A549 (cell line): ENCODE data around the gene PIGK. TPM values are rescaled to one million over a fixed set of nuclear protein-coding genes. Genes with fewer than 3 reads are reported as not detected.

Source experiments
- ATAC-seq, 2 experiments: fragments of 200-7000 bp in 1 of 2; fragments of >200 bp in 1 of 2; cut with Nextera tagmentation in 1 of 2; cut with Tn5 transposase in 1 of 2; 3 replicates each; pipeline versions ENCODE4 v1.8.0 to v1.9.1; 2018 to 2020; ENCODE audit warnings: mild to moderate bottlenecking in 1 of 2, moderate library complexity in 1 of 2
- CTCF ChIA-PET: fragments of 300-600 bp; sonication (Branson Sonifier 250); formaldehyde crosslinking; extraction: SDS; loops from one replicate; lab custom pipeline; 2021; ENCODE audit warnings: antibody characterized with exemption, inconsistent platforms; lab: Yijun Ruan, JAX
- POLR2A ChIA-PET: fragments of 350-600 bp; formaldehyde crosslinking; extraction: SDS; loops from one replicate; lab custom pipeline; 2021; ENCODE audit warnings: antibody characterized with exemption, inconsistent platforms; lab: Yijun Ruan, JAX
- DNase-seq, 2 experiments: peaks; one replicate each; pipeline versions ENCODE4 v3.0.0 to v3.0.0-alpha.2; 2011 to 2016; ENCODE audit warnings: low read depth in 1 of 2, low spot score in 1 of 2
- FAIRE-seq: peaks from 2 replicates; lab custom pipeline; 2011; peaks lifted over from hg19 to GRCh38; lab: Jason Lieb, UNC
- H3K27ac ChIP-seq, 2 experiments: fragments of >200 bp; sonication (Bioruptor Twin); formaldehyde crosslinking; 3 replicates each; pipeline ENCODE4 v1.5.1; 2016 to 2017
- H3K4me1 ChIP-seq: fragments of >200 bp; sonication (Bioruptor Twin); formaldehyde crosslinking; 3 replicates; pipeline ENCODE4 v1.6.1; 2016
- H3K4me2 ChIP-seq: fragments of >200 bp; sonication (Bioruptor Twin); formaldehyde crosslinking; 3 replicates; pipeline ENCODE4 v1.6.1; 2016
- H3K4me3 ChIP-seq: fragments of >200 bp; sonication (Bioruptor Twin); formaldehyde crosslinking; 3 replicates; pipeline ENCODE4 v1.5.1; 2016
- H3K9me3 ChIP-seq: fragments of >200 bp; sonication (Bioruptor Twin); formaldehyde crosslinking; 3 replicates; pipeline ENCODE4 v1.6.1; 2016
- CBX2 ChIP-seq: fragments of 200-600 bp; sonication (generic); IDR thresholded peaks from 2 replicates; pipeline ENCODE4 v1.6.1; 2016; ENCODE audit warnings: low read depth, mild to moderate bottlenecking, borderline replicate concordance
- CBX8 ChIP-seq: fragments of 200-600 bp; sonication (generic); IDR thresholded peaks from 2 replicates; pipeline ENCODE4 v1.6.1; 2016
- CHD2 ChIP-seq: fragments of 150-350 bp; IDR thresholded peaks from 2 replicates; pipeline ENCODE4 v1.6.1; 2014; ENCODE audit warnings: low read length; ENCODE audit not compliant: partially characterized antibody
- EHF ChIP-seq: fragments of 250-450 bp; sonication (Bioruptor Pico); IDR thresholded peaks from 2 replicates; pipeline ENCODE4 v1.5.0; 2020; ENCODE audit warnings: mild to moderate bottlenecking
- EHMT2 ChIP-seq: fragments of 200-600 bp; sonication (generic); IDR thresholded peaks from 2 replicates; pipeline ENCODE4 v1.6.1; 2016; ENCODE audit warnings: antibody characterized with exemption, low read depth, mild to moderate bottlenecking, moderate library complexity
- EP300 ChIP-seq, 2 experiments: fragments of >200 bp; sonication (Bioruptor Twin); formaldehyde crosslinking; IDR thresholded peaks; 2 replicates in 1 of 2; 3 replicates in 1 of 2; pipeline ENCODE4 v1.6.1; 2016 to 2017
- FOSL2 ChIP-seq, 2 experiments: fragments of 450-650 bp in 1 of 2; fragments of >200 bp in 1 of 2; sonication (Bioruptor Twin) in 1 of 2; formaldehyde crosslinking; IDR thresholded peaks; 2 replicates each; pipeline versions ENCODE4 v1.5.0 to v1.6.1; 2016 to 2020; ENCODE audit warnings: mild to moderate bottlenecking in 1 of 2, moderate library complexity in 1 of 2
- FOXS1 ChIP-seq: fragments of 250-450 bp; sonication (Bioruptor Pico); IDR thresholded peaks from 2 replicates; pipeline ENCODE4 v1.5.0; 2020; ENCODE audit warnings: mild to moderate bottlenecking, moderate library complexity
- GATA3 ChIP-seq: IDR thresholded peaks from 2 replicates; pipeline ENCODE4 v1.6.1; 2012; ENCODE audit warnings: borderline replicate concordance
- HEYL ChIP-seq: fragments of 250-450 bp; sonication (Bioruptor Pico); IDR thresholded peaks from 2 replicates; pipeline ENCODE4 v1.8.0; 2021; ENCODE audit warnings: mild to moderate bottlenecking, moderate library complexity
- KDM1A ChIP-seq: fragments of 200-600 bp; sonication (generic); IDR thresholded peaks from 2 replicates; pipeline ENCODE4 v1.6.1; 2016; ENCODE audit warnings: low read depth, mild to moderate bottlenecking
- KDM5A ChIP-seq: fragments of 200-600 bp; sonication (generic); IDR thresholded peaks from 2 replicates; pipeline ENCODE4 v1.6.1; 2016; ENCODE audit warnings: antibody characterized with exemption, mild to moderate bottlenecking
- MAZ ChIP-seq: fragments of 150-350 bp; IDR thresholded peaks from 2 replicates; pipeline ENCODE4 v1.6.1; 2014; ENCODE audit warnings: antibody characterized with exemption, low read depth, low read length, borderline replicate concordance
- NPAS2 ChIP-seq: fragments of 250-450 bp; sonication (Bioruptor Pico); IDR thresholded peaks from 2 replicates; pipeline ENCODE4 v1.8.0; 2022; ENCODE audit warnings: mild to moderate bottlenecking, moderate library complexity, borderline replicate concordance
- POLR2AphosphoS2 ChIP-seq: conservative IDR thresholded peaks from 2 replicates; pipeline ENCODE4 v1.6.1; 2012; ENCODE audit warnings: low read length, improper control_type of control experiment, inconsistent platforms
- RAD21 ChIP-seq, 2 experiments: fragments of >200 bp in 1 of 2; sonication (Bioruptor Twin) in 1 of 2; formaldehyde crosslinking in 1 of 2; IDR thresholded peaks in 1 of 2; conservative IDR thresholded peaks in 1 of 2; 2 replicates in 1 of 2; 3 replicates in 1 of 2; pipeline ENCODE4 v1.6.1; 2012 to 2018; ENCODE audit warnings: inconsistent platforms in 1 of 2
- RARB ChIP-seq: fragments of 250-450 bp; sonication (Bioruptor Pico); IDR thresholded peaks from 2 replicates; pipeline ENCODE4 v1.8.0; 2021; ENCODE audit warnings: mild to moderate bottlenecking, moderate library complexity
- RNF2 ChIP-seq: fragments of 200-600 bp; sonication (generic); IDR thresholded peaks from 2 replicates; pipeline ENCODE4 v1.6.1; 2016; ENCODE audit warnings: low read depth, mild to moderate bottlenecking, antibody characterized with exemption, moderate library complexity, borderline replicate concordance
- SMC3 ChIP-seq: fragments of >200 bp; sonication (Bioruptor Twin); formaldehyde crosslinking; IDR thresholded peaks from 3 replicates; pipeline ENCODE4 v1.6.1; 2018; ENCODE audit warnings: inconsistent platforms
- TP53 ChIP-seq: fragments of 250-450 bp; sonication (Bioruptor Pico); IDR thresholded peaks from 2 replicates; pipeline ENCODE4 v1.5.0; 2021; ENCODE audit warnings: mild to moderate bottlenecking, moderate library complexity
- WGBS: methylation state at CpG from one replicate; pipeline ENCODE4 v1.1.6; 2017; ENCODE audit errors: missing lambda C conversion rate; 5-methylcytosine and 5-hydroxymethylcytosine counted together
- polyA plus RNA-seq, 4 experiments: library from polyadenylated mRNA; depleted of rRNA in 3 of 4; stranded (reverse); fragments of >200 nt; fragmentation: RNase III in 1 of 4; extraction: RNeasy Plus Mini Kit Qiagen cat#74134 plus additional on column Dnase treatment in 1 of 4; gene quantifications; 2 replicates in 3 of 4; 3 replicates in 1 of 4; pipeline ENCODE4 v1.2.3, GENCODE V29; 2011 to 2017
- TF ChIP-seq, protein P1 (sequence below): fragments of 200-600 bp; sonication (generic); IDR thresholded peaks from 2 replicates; pipeline ENCODE4 v1.6.1; 2016; ENCODE audit warnings: antibody characterized with exemption, mild to moderate bottlenecking, moderate library complexity
- TF ChIP-seq, protein P2 (sequence below): IDR thresholded peaks from 2 replicates; pipeline ENCODE4 v1.6.1; 2012; ENCODE audit warnings: low read depth, borderline replicate concordance
- TF ChIP-seq, protein P3 (sequence below): IDR thresholded peaks from 2 replicates; pipeline ENCODE4 v1.6.1; 2012
- TF ChIP-seq, protein P4 (sequence below): IDR thresholded peaks from 2 replicates; pipeline ENCODE4 v1.6.1; 2012

Gene PIGK
- polyA plus RNA-seq, 2 of the 4 experiments (the other 2 are of a cell fraction), result 31.2 to 38.5 TPM

DNA sequence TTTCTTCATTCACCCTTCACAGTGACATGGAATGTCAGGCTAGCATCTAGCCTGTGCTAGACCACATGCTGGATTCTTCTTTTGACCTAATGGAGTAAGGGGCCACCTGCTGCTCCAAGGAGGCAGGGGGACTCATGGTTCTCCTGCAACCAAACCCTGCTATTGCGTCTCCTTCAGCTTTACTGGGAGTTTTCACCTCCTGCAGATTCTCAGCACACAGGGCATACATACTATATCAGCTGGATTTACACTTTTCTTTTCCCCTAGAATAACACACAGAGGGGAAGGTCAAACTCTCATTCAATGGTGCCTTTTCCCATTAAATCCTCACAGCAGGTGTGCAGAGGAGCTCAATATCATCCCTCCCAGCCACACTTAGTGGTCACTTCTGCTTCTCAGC is 46.0 kb upstream of the PIGK start:
- no peak for ATAC-seq
- Histone ChIP-seq H3K27ac (no peak overlapping the region), H3K4me2 (no peak overlapping the region)
- no peak for TF ChIP-seq MAZ
- no peak for TF ChIP-seq KDM1A
- no peak for TF ChIP-seq TP53 (CRISPR knock-in tag)
- TF ChIP-seq RARB (CRISPR knock-in tag), result no peak
- TF ChIP-seq EHF (CRISPR knock-in tag), result no peak
- TF ChIP-seq, all 56 proteins: peak for 0
- no peak for FAIRE-seq
- Histone ChIP-seq H3K4me1 (no peaks in the 10 kb centered on the region), H3K4me3 (no peak overlapping the region), H3K9me3 (no peaks in the 10 kb centered on the region)
- DNase-seq, result no peak
- ChIA-PET CTCF (no interaction called here), POLR2A (no interaction called here)
- 83% methylated on average over 1 of the region's 1 CpG for WGBS

DNA sequence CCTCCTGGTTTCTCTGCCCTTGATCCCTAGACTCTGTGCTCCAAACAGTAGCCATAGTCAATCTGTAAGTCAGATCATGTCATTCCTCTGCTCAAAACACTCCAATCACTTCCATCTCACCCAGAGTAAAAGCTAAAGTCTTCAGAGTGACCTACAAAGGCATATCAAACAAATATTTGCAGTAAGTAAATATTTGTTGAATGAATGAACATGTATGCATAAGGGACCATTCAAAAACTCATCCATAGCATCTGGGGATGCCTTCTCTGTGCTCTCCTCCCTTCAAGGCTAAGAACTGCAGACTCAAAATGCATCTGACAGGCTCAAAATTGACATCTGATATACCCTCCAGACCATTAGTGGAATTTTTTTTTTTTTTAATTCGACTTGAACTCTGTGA is 44.5 kb upstream of the PIGK start:
- TF ChIP-seq FOXS1 (no peak), CHD2 (no peak), RAD21 (conservative IDR thresholded peaks at IDR 0.05 in 1 of 2, IDR thresholded peaks at IDR 0.05 in 1 of 2) (no peak), POLR2AphosphoS2 (no peak), GATA3 (no peak)
- TF ChIP-seq, protein P1, sequence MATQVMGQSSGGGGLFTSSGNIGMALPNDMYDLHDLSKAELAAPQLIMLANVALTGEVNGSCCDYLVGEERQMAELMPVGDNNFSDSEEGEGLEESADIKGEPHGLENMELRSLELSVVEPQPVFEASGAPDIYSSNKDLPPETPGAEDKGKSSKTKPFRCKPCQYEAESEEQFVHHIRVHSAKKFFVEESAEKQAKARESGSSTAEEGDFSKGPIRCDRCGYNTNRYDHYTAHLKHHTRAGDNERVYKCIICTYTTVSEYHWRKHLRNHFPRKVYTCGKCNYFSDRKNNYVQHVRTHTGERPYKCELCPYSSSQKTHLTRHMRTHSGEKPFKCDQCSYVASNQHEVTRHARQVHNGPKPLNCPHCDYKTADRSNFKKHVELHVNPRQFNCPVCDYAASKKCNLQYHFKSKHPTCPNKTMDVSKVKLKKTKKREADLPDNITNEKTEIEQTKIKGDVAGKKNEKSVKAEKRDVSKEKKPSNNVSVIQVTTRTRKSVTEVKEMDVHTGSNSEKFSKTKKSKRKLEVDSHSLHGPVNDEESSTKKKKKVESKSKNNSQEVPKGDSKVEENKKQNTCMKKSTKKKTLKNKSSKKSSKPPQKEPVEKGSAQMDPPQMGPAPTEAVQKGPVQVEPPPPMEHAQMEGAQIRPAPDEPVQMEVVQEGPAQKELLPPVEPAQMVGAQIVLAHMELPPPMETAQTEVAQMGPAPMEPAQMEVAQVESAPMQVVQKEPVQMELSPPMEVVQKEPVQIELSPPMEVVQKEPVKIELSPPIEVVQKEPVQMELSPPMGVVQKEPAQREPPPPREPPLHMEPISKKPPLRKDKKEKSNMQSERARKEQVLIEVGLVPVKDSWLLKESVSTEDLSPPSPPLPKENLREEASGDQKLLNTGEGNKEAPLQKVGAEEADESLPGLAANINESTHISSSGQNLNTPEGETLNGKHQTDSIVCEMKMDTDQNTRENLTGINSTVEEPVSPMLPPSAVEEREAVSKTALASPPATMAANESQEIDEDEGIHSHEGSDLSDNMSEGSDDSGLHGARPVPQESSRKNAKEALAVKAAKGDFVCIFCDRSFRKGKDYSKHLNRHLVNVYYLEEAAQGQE, result no peak
- FAIRE-seq (no peak), DNase-seq (peak in 1 of 2 experiments; percentile 2), ATAC-seq (no peak)
- POLR2A ChIA-PET, result no interaction called here
- H3K4me2 ChIP-seq, result no peak overlapping the region
- no peaks in the 10 kb centered on the region for H3K9me3 ChIP-seq
- CTCF ChIA-PET, result no interaction called here
- no peak overlapping the region for H3K4me3 ChIP-seq
- no peak overlapping the region for H3K27ac ChIP-seq
- WGBS, result 0% methylated on average over 1 of the region's 1 CpG
- no peaks in the 10 kb centered on the region for H3K4me1 ChIP-seq

DNA sequence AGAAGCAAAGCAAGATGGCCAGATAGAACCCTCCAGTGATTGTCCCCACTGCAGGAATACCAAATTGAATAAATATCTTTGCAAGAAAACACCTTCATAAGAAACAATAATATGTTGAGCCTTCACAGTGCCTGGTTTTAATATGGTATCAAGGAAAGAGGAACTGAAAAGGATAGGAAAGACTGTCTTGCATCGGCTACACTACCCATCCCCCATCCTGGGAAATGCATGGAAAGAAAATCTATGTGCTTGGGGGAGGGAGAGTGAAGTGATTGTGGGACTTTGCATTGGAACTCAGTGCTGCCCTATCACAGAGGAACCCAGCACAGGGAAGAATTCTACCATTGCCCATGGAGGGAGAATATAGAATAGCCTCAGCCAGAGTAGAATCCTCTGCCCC is 34.0 kb upstream of the PIGK start:
- Histone ChIP-seq H3K4me3 (no peak overlapping the region), H3K9me3 (peaks cover 3% of the 10 kb centered on the region; the same call in 1 of the 3 replicates), H3K4me2 (no peak overlapping the region), H3K4me1 (no peaks in the 10 kb centered on the region), H3K27ac (no peak overlapping the region)
- ChIA-PET POLR2A (no interaction called here), CTCF (no interaction called here)
- TF ChIP-seq HEYL (CRISPR knock-in tag), result no peak
- TF ChIP-seq, protein P2, sequence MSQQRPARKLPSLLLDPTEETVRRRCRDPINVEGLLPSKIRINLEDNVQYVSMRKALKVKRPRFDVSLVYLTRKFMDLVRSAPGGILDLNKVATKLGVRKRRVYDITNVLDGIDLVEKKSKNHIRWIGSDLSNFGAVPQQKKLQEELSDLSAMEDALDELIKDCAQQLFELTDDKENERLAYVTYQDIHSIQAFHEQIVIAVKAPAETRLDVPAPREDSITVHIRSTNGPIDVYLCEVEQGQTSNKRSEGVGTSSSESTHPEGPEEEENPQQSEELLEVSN, result no peak
- TF ChIP-seq, protein P3, sequence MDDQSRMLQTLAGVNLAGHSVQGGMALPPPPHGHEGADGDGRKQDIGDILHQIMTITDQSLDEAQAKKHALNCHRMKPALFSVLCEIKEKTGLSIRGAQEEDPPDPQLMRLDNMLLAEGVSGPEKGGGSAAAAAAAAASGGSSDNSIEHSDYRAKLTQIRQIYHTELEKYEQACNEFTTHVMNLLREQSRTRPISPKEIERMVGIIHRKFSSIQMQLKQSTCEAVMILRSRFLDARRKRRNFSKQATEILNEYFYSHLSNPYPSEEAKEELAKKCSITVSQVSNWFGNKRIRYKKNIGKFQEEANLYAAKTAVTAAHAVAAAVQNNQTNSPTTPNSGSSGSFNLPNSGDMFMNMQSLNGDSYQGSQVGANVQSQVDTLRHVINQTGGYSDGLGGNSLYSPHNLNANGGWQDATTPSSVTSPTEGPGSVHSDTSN, result no peak
- no peak for TF ChIP-seq CBX2
- TF ChIP-seq NPAS2, result no peak
- no peak for TF ChIP-seq FOSL2 (IDR thresholded peaks at IDR 0.05)
- no peak for TF ChIP-seq FOSL2 (CRISPR knock-in tag; IDR thresholded peaks at IDR 0.05)
- TF ChIP-seq, protein P1, result no peak
- TF ChIP-seq SMC3, result no peak
- TF ChIP-seq KDM5A, result no peak
- no peak for TF ChIP-seq EP300 (IDR thresholded peaks at IDR 0.05)
- TF ChIP-seq, protein P4, sequence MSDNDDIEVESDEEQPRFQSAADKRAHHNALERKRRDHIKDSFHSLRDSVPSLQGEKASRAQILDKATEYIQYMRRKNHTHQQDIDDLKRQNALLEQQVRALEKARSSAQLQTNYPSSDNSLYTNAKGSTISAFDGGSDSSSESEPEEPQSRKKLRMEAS, result no peak
- TF ChIP-seq CBX8, result no peak
- no peak for TF ChIP-seq EHMT2
- no peak for TF ChIP-seq RNF2
- ATAC-seq (no peak), DNase-seq (no peak), FAIRE-seq (no peak)
- whole genome bisulfite sequencing, result 67% methylated on average over 1 of the region's 1 CpG
